ENCODE data around the gene DUSP16.

DUSP16 gene

DNA sequence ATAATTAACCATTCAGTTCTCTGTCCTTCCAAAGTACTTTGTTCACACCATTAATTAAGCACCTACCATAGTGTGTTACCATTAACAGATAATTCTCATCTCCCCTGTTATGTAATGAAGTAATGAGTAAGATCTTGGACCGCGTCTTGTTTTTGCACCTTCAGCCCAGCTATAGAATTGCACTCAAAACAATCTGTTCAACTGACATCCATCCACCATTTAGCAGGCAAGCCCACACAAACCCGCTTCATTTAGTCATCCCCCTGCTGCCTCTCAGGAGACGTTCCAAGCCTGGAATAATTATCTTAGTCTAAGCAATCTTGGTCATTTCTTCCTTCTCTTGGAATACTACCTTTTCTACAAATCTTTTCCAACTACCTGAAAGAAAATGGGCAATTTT, 74.4 kb downstream of the DUSP16 start:
- POLR2A ChIA-PET, result no interaction called here
- CTCF ChIA-PET, result no interaction called here
- DNase-seq (ENCODE audit: extremely low spot score), result no peak
- TF ChIP-seq FOXM1 (IDR thresholded peaks at IDR 0.05; ENCODE audit: borderline replicate concordance) (no peak), BHLHE40 (IDR thresholded peaks at IDR 0.05; ENCODE audit: borderline replicate concordance) (no peak), FOXK2 (IDR thresholded peaks at IDR 0.05) (no peak), TARDBP (IDR thresholded peaks at IDR 0.05) (no peak), SUZ12 (IDR thresholded peaks at IDR 0.05) (no peak), ZNF384 (IDR thresholded peaks at IDR 0.05) (no peak), HDGF (IDR thresholded peaks at IDR 0.05; ENCODE audit: borderline replicate concordance) (no peak), NFRKB (IDR thresholded peaks at IDR 0.05) (no peak), CTBP1 (IDR thresholded peaks at IDR 0.05; ENCODE audit: borderline replicate concordance) (no peak), ARNT (IDR thresholded peaks at IDR 0.05) (no peak), L3MBTL2 (conservative IDR thresholded peaks at IDR 0.05) (no peak), ELF4 (IDR thresholded peaks at IDR 0.05) (no peak), LEF1 (IDR thresholded peaks at IDR 0.05; ENCODE audit: borderline replicate concordance) (no peak), SP1 (IDR thresholded peaks at IDR 0.05) (no peak), FOXA1 (IDR thresholded peaks at IDR 0.05) (no peak)
- TF ChIP-seq, protein P1, sequence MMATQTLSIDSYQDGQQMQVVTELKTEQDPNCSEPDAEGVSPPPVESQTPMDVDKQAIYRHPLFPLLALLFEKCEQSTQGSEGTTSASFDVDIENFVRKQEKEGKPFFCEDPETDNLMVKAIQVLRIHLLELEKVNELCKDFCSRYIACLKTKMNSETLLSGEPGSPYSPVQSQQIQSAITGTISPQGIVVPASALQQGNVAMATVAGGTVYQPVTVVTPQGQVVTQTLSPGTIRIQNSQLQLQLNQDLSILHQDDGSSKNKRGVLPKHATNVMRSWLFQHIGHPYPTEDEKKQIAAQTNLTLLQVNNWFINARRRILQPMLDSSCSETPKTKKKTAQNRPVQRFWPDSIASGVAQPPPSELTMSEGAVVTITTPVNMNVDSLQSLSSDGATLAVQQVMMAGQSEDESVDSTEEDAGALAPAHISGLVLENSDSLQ (IDR thresholded peaks at IDR 0.05), result no peak

DNA sequence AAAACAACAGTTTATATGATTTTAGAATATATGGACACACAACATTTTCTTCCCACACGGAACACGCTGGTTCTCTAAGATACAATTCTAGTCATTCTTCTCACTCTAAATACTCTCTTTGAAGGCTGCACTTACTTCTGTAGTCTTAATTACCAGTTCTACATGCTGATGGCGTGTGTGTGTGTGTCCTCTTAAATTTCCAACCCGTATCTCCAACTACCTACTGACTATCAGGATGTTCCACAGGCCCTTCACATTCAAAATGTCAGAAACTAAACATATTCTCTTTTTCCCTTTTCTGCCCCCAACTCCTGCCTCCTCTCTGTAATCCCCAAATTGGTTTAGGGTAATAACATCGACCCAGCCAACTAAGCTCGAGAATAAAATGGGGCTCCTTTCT, 75.2 kb downstream of the DUSP16 start:
- DNase-seq (ENCODE audit: extremely low spot score), result no peak
- CTCF ChIA-PET, result no interaction called here
- TF ChIP-seq FOXA1 (IDR thresholded peaks at IDR 0.05) (no peak), TARDBP (IDR thresholded peaks at IDR 0.05) (no peak), SP1 (IDR thresholded peaks at IDR 0.05) (no peak), FOXK2 (IDR thresholded peaks at IDR 0.05) (no peak), NFRKB (IDR thresholded peaks at IDR 0.05) (no peak), LEF1 (IDR thresholded peaks at IDR 0.05; ENCODE audit: borderline replicate concordance) (no peak), FOXM1 (IDR thresholded peaks at IDR 0.05; ENCODE audit: borderline replicate concordance) (no peak), ZNF384 (IDR thresholded peaks at IDR 0.05) (no peak), ARNT (IDR thresholded peaks at IDR 0.05) (no peak)
- POLR2A ChIA-PET, result no interaction called here

DNA sequence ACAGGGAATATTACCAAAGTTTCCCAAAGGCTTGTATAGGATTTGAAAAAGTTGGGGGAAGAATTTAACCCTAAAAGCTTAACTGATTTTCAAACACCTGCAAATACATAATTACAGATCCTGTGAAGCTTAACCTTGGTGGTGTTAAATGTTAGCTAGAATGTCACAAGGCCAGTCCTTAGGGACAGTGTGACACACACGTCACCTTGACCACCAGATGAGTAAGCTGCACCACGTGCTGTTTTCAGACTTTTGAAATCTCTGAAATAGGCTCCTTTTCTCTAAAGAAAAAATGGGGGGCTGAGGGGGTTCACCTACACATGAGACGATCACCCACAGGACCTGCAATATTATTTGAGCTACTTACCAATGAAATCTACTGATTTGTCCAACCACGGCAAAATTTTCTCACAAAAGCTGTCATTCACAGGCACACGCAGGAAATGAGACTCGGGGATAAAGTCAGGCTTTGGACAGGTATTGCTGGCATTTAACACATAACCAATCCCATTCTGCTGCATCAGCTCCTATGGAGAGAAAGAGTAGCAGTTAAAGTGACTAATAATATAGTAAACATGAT, 75.9 kb downstream of the DUSP16 start:
- ChIA-PET POLR2A (no interaction called here), CTCF (no interaction called here)
- DNase-seq (ENCODE audit: extremely low spot score), result no peak
- no peak for TF ChIP-seq L3MBTL2 (conservative IDR thresholded peaks at IDR 0.05)
- TF ChIP-seq FOXK2 (IDR thresholded peaks at IDR 0.05), result no peak
- TF ChIP-seq TARDBP (IDR thresholded peaks at IDR 0.05), result no peak
- no peak for TF ChIP-seq CTBP1 (IDR thresholded peaks at IDR 0.05; ENCODE audit: borderline replicate concordance)

DNA sequence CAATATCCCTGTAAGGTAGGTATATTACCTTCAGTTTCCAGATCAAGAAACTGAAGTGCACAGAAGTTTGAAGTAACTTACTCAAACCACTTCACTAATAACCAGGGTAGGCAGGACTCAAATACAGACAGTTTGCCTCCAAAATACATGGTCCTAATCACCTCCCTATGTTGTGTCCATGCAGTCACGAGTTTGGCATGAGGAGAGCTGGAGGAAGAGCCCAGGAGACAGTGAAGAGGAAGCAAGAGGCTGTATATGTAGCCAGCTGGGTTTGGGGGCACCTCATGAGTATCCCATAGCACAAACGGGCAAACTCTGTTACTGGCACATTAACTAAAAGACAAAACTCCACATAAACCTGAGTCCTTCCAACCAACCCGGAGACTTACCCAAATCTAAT, 79.2 kb downstream of the DUSP16 start:
- ChIA-PET POLR2A (no interaction called here), CTCF (no interaction called here)
- no peak for TF ChIP-seq FOXK2 (IDR thresholded peaks at IDR 0.05)
- no peak for TF ChIP-seq ZNF384 (IDR thresholded peaks at IDR 0.05)
- no peak for TF ChIP-seq NFRKB (IDR thresholded peaks at IDR 0.05)
- TF ChIP-seq ARNT (IDR thresholded peaks at IDR 0.05), result no peak
- no peak for TF ChIP-seq SUZ12 (IDR thresholded peaks at IDR 0.05)
- TF ChIP-seq, protein P1 (IDR thresholded peaks at IDR 0.05), result no peak
- no peak for DNase-seq (ENCODE audit: extremely low spot score)

DNA sequence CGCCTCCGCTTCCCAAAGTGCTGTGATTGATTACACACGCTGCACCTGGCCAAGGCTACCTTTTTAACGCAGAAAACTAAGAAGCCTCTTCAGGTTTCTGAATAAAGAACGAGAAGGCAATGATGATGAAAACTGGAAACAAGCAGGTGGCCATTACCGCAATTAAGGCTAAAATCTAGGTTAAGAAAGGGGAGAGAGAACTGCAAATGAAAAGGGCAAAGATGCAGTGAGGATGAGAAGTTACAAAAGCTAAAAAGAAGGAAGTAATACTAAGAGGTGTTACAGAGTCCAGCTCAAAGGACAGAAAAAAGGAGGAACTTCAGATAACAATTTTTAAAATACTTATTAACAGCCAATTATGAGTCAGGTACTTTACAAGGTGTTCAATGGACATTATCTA, 79.7 kb downstream of the DUSP16 start:
- TF ChIP-seq, protein P1 (IDR thresholded peaks at IDR 0.05), result no peak
- CTCF ChIA-PET, result no interaction called here
- DNase-seq (ENCODE audit: extremely low spot score), result no peak
- POLR2A ChIA-PET, result no interaction called here

DNA sequence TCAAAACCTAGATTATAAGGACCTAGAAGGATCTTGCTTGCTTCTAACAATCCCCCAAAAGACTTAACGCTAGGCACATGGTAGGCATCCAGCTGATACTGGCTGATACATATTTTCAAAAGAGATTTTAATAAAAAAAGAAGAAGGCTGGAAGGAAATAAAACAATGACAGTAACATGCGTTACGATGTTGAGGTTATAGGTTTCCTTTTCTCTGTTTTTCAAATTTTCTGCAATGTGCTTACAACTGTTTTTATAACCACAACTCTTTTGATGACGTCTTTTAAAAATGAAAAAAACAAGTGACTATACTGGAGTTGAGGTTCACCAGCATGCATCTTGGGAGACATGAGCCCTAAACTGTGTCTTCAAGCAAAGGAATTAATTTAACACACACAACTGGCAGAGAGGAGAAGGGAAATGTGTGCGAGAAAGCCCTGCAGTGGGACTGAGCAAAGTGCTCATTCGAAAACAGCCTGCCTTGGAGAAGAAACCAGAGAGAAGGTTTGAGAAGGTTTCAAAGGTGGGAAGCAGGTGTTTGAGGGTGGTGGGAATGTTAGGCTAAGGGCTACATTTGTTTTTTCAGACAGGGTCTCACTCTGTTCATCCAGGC, 80.4 kb downstream of the DUSP16 start:
- DNase-seq (ENCODE audit: extremely low spot score), result no peak
- POLR2A ChIA-PET, result no interaction called here
- no peak for TF ChIP-seq TARDBP (IDR thresholded peaks at IDR 0.05)
- no peak for TF ChIP-seq ELF4 (IDR thresholded peaks at IDR 0.05)
- TF ChIP-seq, protein P1 (IDR thresholded peaks at IDR 0.05), result no peak
- TF ChIP-seq SP1 (IDR thresholded peaks at IDR 0.05), result no peak
- TF ChIP-seq NFRKB (IDR thresholded peaks at IDR 0.05), result no peak
- no peak for TF ChIP-seq FOXA1 (IDR thresholded peaks at IDR 0.05)
- TF ChIP-seq FOXM1 (IDR thresholded peaks at IDR 0.05; ENCODE audit: borderline replicate concordance), result no peak
- no peak for TF ChIP-seq FOXK2 (IDR thresholded peaks at IDR 0.05)
- TF ChIP-seq ZNF384 (IDR thresholded peaks at IDR 0.05), result no peak
- no peak for TF ChIP-seq HDGF (IDR thresholded peaks at IDR 0.05; ENCODE audit: borderline replicate concordance)
- TF ChIP-seq BHLHE40 (IDR thresholded peaks at IDR 0.05; ENCODE audit: borderline replicate concordance), result no peak
- no peak for TF ChIP-seq L3MBTL2 (conservative IDR thresholded peaks at IDR 0.05)
- TF ChIP-seq SUZ12 (IDR thresholded peaks at IDR 0.05), result no peak
- CTCF ChIA-PET, result no interaction called here

All from HEK293T (cell line).